Choroid plexus epithelial cell (primary cell): ENCODE results near the gene GLS.

Experiments used
- DNase-seq: peaks from one replicate; pipeline ENCODE4 v3.0.0-alpha.2; 2010; ENCODE audit warnings: low read depth
- H3K4me3 ChIP-seq: 2 replicates; pipeline ENCODE4 v1.5.1; 2011; ENCODE audit warnings: low read depth, mild to moderate bottlenecking, control low read depth, low read length, moderate library complexity
- TF ChIP-seq, protein P1 (sequence below): conservative IDR thresholded peaks from 2 replicates; pipeline ENCODE4 v1.5.1; 2011; ENCODE audit warnings: low read depth, mild to moderate bottlenecking, control low read depth, inconsistent platforms, low read length, moderate library complexity

Gene GLS

DNA sequence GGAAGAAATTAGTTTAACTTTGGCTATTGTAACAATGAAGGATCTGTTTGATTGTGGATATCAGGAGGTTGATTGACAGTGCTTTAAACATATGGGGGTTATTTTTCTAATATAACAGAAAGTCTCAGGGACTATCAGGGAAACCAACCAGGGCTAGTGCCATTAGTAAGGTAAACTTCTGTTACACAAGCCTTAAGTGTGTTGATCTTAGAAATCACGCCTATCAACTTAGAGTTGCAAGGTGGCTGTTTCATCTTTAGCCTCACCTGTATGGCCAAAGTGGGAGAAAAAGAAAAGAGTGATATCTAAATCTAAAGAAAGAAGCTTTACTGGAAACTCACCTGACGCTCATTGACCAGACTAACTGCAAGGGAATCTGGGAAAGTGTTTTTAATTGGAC, 62.1 kb downstream of the GLS start:
- TF ChIP-seq, protein P1, sequence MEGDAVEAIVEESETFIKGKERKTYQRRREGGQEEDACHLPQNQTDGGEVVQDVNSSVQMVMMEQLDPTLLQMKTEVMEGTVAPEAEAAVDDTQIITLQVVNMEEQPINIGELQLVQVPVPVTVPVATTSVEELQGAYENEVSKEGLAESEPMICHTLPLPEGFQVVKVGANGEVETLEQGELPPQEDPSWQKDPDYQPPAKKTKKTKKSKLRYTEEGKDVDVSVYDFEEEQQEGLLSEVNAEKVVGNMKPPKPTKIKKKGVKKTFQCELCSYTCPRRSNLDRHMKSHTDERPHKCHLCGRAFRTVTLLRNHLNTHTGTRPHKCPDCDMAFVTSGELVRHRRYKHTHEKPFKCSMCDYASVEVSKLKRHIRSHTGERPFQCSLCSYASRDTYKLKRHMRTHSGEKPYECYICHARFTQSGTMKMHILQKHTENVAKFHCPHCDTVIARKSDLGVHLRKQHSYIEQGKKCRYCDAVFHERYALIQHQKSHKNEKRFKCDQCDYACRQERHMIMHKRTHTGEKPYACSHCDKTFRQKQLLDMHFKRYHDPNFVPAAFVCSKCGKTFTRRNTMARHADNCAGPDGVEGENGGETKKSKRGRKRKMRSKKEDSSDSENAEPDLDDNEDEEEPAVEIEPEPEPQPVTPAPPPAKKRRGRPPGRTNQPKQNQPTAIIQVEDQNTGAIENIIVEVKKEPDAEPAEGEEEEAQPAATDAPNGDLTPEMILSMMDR, result no peak
- H3K4me3 ChIP-seq, result no peak overlapping the region
- no peak for DNase-seq

DNA sequence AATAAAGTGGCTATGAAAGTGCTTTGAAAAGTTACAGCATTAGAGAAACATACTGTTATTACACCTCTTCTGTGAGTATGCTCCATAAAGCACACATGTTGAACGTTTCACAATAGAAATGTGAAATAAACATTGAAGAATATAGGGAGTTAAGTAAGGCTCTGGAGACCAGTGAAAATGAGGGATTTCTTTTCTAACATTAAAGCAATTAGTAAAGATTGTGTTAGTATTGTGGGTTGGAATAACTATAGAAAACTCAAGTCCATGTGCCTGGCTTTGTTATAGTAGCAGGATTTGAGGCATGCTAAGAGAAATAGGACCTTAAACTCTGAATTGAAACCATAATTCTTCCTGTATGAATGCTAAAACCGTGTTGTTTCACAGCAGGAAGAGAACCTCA, 63.1 kb downstream of the GLS start:
- no peak overlapping the region for H3K4me3 ChIP-seq
- DNase-seq, result no peak
- TF ChIP-seq, protein P1, result no peak

DNA sequence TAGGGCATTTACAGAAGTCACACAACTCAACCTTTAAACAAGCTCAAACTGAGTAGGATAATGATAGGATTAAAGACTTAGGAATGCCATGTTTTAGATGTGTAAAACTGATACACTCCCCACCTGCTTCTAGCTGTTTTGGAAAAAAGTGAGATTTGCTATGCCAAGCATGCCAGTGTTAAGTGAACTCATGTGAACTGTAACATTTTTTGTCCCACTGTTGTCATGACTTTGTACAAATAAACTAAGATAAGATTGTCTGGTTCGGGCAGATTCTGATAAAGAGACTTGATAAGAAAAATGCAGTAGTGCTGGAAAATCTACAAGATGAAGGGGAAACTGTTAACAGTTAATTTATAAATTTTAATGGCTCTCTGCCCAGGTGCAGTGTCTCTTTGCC, 66.5 kb downstream of the GLS start:
- DNase-seq, result peak; percentile 45

DNA sequence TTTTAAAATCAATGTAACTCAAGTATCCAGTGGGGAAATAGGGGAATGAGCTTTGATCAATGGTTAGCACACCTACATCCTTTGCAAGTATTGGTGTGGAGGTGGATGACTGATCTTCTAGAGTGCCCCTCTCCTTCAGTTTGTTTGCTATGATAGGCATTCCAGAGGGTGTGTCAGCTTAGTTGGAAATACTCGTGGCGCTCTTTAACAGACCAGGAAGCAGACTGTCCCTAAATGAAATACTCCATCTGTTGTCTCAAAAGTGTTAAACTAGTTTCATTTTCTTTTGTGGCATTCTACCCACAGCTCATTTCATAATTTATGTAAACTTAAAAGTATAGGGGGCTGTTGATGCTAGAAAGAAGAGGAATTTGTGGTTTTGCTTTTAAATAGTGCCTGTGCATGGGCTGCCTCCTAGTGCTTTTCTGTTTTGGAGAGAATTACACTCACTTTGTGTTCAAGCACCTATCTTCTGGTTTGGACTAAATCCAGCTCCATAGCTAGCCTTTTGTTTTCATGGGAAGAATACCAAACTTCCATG, 67.2 kb downstream of the GLS start:
- peak overlapping the region; percentile 5 for H3K4me3 ChIP-seq
- TF ChIP-seq, protein P1, result peak; percentile 58
- DNase-seq, result peak; percentile 91

More for the DNA sequence above, 66.5 kb downstream of the GLS start:
- H3K4me3 ChIP-seq, result no peak overlapping the region
- TF ChIP-seq, protein P1, result no peak

DNA sequence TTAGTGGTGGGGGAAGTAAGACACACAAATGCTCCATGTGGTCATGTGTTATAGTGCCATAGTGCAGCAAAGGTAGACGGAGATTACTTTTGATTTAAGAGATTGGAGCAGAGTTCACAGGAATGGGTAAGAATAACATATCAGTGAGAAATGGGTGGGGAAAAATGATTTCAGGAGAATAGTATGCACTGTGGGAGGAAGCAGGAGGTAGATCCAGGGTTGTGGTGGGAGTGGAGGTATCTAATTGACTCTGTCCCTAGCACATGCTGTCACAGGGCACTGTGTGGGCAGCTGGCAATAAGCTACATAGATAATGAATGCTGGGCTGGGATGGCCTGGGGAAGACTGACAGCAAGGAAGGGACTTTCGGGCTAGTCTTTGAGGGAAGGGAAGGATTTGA, 68.0 kb downstream of the GLS start:
- H3K4me3 ChIP-seq, result no peak overlapping the region
- peak; percentile 74 for DNase-seq
- TF ChIP-seq, protein P1, result no peak

DNA sequence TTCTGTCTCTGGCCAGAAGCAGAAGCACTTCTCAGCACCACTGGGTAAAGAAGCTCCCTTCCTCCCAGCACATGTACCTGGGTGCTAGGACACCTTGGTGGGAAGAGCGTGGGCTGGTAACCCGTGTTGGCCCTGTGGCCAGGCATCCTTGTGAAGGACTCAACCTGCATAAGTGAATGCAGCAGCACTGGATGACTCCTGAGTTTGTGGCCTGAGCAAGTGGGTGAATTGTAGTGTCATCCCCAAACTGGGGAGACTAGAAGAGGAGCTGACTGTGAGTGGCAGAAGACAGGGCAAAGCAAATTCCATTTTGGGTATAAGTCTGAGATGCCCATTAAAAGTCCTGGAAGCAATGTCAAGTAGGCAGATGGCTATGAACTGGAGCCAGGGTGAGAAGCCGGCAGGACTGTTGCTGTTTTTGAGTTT, 70.0 kb downstream of the GLS start:
- TF ChIP-seq, protein P1, result no peak
- no peak for DNase-seq
- H3K4me3 ChIP-seq, result no peak overlapping the region

DNA sequence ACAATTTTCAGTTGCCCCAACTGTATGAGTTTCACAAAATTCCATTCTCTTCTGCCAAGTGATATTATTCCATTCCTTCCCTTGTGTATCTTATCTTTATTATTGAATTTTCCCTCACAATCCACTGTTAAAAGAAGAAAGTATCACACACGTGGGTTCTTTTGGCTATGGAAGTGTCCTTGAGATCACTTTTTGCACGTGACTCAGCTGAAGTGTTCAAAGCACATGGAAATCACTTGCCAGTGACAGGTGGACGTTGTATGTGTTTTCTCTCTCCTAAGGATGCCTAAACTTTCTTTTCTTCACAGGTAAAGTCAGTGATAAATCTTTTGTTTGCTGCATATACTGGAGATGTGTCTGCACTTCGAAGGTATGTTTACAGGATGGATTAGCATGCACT, 72.6 kb downstream of the GLS start:
- DNase-seq, result no peak
- no peak overlapping the region for H3K4me3 ChIP-seq
- TF ChIP-seq, protein P1, result no peak
